Caco-2 (cell line): Measurements from ENCODE around the gene ARSK. TPM values are rescaled to one million over a fixed set of nuclear protein-coding genes. Genes with fewer than 3 reads are reported as not detected.

Experiments
- BruUV-seq: library from RNA; stranded (reverse); fragments of 400-500 nt; replicated peaks from 2 replicates; lab custom pipeline; 2021; lab: Mats Ljungman, UMichigan
- CTCF ChIA-PET: fragments of 300-600 bp; sonication (Branson Sonifier 250); formaldehyde crosslinking; loops from one replicate; lab custom pipeline; 2022; ENCODE audit warnings: antibody characterized with exemption; lab: Charles Lee
- POLR2A ChIA-PET: fragments of 300-600 bp; sonication (Branson Sonifier 250); formaldehyde crosslinking; loops from one replicate; lab custom pipeline; 2022; ENCODE audit warnings: antibody characterized with exemption; lab: Charles Lee
- DNase-seq, 2 experiments: peaks; one replicate each; pipeline versions ENCODE4 v3.0.0 to v3.0.0-alpha.2; 2020 to 2022
- H3K27me3 ChIP-seq: replicated peaks from 2 replicates; pipeline ENCODE4 v1.6.0; 2011; ENCODE audit warnings: low read length; ENCODE audit not compliant: control insufficient read depth, insufficient read depth
- H3K36me3 ChIP-seq: 2 replicates; pipeline ENCODE4 v1.5.1; 2011; ENCODE audit warnings: low read length; ENCODE audit not compliant: control insufficient read depth, insufficient read depth
- H3K4me1 ChIP-seq: fragments of 250-450 bp; sonication (Bioruptor Pico); 2 replicates; pipeline ENCODE4 v1.5.1; 2020; ENCODE audit warnings: mild to moderate bottlenecking
- H3K4me3 ChIP-seq: 2 replicates; pipeline ENCODE4 v1.5.1; 2011; ENCODE audit warnings: low read depth, mild to moderate bottlenecking, control low read depth, low read length
- H3K9me3 ChIP-seq: fragments of 250-450 bp; sonication (Bioruptor Pico); 2 replicates; pipeline ENCODE4 v1.5.1; 2020; ENCODE audit warnings: mild to moderate bottlenecking, moderate library complexity
- H3K27ac Mint-ChIP-seq: one replicate; pipeline ENCODE4 v1.8.0; 2022; ENCODE audit warnings: mixed read lengths; ENCODE audit not compliant: unreplicated experiment
- H3K27me3 Mint-ChIP-seq: one replicate; pipeline ENCODE4 v1.8.0; 2022; ENCODE audit warnings: mixed read lengths; ENCODE audit not compliant: insufficient read depth, unreplicated experiment
- H3K36me3 Mint-ChIP-seq: one replicate; pipeline ENCODE4 v1.8.0; 2022; ENCODE audit warnings: mild to moderate bottlenecking, mixed read lengths; ENCODE audit not compliant: insufficient read depth, unreplicated experiment
- H3K4me1 Mint-ChIP-seq: one replicate; pipeline ENCODE4 v1.8.0; 2022; ENCODE audit warnings: low read depth, mixed read lengths; ENCODE audit not compliant: unreplicated experiment
- H3K4me3 Mint-ChIP-seq: one replicate; pipeline ENCODE4 v1.8.0; 2022; ENCODE audit warnings: mild to moderate bottlenecking, moderate library complexity, mixed read lengths; ENCODE audit not compliant: unreplicated experiment
- H3K9me3 Mint-ChIP-seq: one replicate; pipeline ENCODE4 v1.8.0; 2022; ENCODE audit warnings: mixed read lengths; ENCODE audit not compliant: unreplicated experiment
- intact Hi-C: fragments of 100-400 bp; cut with micrococcal nuclease; formaldehyde crosslinking; loops from one replicate; pipeline ENCODE4 v1.10.0; 2022; ENCODE audit not compliant: unreplicated experiment
- total RNA-seq: library from RNA; stranded (reverse); gene quantifications from 2 replicates; pipeline ENCODE4 v1.2.3, GENCODE V29; 2022
- TF ChIP-seq, protein P1 (sequence below), 2 experiments: fragments of 200-600 bp in 1 of 2; IDR thresholded peaks; 1 replicate in 1 of 2; 2 replicates in 1 of 2; pipeline versions ENCODE4 v1.5.1 to v1.8.0; 2011 to 2022; ENCODE audit warnings: antibody characterized with exemption in 1 of 2, control low read depth in 1 of 2, inconsistent platforms in 1 of 2, low read depth in 1 of 2, low read length in 1 of 2, mild to moderate bottlenecking in 1 of 2, moderate library complexity in 1 of 2; ENCODE audit not compliant: insufficient read depth in 1 of 2, severe bottlenecking in 1 of 2, unreplicated experiment in 1 of 2

The ARSK gene
- total RNA-seq, 1 experiment from 2014 or later, result 5.0 TPM

DNA sequence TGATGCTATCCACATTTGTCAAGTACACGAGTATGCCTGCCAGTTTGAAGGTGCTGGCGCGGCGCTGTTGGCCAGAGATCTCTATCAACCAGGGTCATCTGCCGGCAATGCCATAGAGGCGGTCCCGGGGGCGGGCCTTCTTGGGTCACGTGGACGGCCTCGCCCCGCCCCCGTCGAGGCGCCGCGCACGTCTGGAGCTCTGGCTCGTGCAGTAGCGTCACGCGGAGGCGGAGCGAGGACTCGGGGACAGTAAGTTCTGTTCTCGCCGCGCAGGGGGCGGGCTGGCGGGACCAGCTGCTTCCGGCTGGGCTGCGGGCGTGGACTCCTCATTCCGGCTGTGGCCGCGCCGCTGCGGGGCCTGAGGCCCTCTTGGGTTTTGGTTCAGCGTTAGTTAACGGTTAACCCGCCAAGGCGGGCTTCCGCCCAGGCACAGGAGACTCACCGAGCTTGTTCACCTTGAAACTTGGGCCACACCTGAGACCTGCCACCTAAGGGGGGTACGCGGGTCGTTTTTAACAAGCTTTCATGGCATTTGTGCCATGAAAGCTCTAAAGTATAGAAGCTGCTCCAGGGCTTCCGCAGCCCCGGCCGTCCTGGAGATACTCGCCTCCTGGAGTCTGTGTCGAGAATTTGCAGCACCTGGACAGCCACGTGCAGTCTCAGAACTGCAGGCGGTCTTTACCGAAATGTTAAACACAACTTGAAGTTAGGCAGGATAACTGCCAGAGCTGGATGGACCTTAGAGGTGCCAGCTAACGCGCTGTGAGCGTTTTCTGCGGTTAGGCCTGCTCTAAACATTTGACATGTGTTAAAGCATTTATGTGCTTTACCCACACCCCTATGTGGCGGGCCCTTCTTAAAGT, 91.9 kb downstream of the ARSK start, which contains the start of gene RFESD:
RFESD (plus strand) TSS at position 209 of the 863 bp plus-strand sequence. CDS start 5,495 bp downstream, outside the sequence.
- H3K27me3 Mint-ChIP-seq, result no peaks in the 10 kb centered on the region
- TSS peak; percentile 92 for BruUV-seq

DNA sequence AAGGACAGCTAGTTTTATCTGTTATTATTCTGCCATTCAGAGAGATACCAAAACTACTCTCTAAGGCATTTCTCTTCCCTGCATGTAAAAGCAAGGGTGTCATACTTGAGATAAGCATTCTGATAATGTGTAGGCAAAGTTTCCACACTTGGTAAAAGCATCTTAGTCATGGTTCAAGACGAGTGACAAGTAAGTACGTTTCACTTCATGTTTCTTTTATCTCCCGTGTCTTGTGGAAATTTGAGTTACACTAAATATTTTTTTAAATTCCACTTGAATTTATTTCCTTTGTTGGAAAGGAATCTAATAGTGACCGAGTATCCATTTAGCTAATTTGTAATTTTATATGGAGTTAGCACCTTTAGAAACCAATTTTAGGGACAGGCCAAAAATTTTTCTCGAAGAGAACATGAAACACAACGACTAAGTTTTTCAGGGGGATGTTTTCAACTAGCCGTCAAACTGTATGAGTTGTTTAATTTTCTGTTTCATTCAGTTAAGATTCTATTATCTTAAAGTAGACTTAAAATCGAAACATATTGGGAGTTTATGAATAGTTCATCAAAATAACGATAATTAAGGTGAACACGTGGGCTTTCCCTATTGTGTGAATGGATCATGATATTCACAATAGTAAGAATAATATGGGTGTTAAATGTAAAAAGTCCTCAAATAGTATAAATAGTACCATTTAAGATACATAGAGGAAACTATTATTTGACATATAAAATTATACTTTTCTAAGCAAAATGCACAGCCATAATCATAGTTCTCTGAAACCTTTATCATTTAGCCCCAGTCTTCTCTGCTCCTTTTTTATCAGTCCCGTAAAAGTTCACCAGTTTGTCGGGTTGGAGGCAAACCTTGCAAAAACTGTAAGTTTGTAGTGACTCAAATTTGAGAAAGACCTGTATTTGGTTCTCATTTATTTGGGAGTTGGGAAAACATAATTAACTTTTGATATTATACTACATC, 93.3 kb downstream of the ARSK start:
- no peaks in the 10 kb centered on the region for H3K36me3 ChIP-seq
- ChIA-PET CTCF (no interaction called here), POLR2A (no interaction called here)
- H3K4me3 ChIP-seq, result peak overlapping the region; percentile 27
- Mint-ChIP-seq H3K27ac (no peak overlapping the region), H3K9me3 (no peaks in the 10 kb centered on the region), H3K27me3 (no peaks in the 10 kb centered on the region), H3K36me3 (peaks cover 7% of the 10 kb centered on the region), H3K4me3 (peak overlapping the region; percentile 82), H3K4me1 (peaks cover 7% of the 10 kb centered on the region)
- no peaks in the 10 kb centered on the region for H3K9me3 ChIP-seq
- H3K27me3 ChIP-seq, result no peaks in the 10 kb centered on the region
- peaks cover 8% of the 10 kb centered on the region; the same call in 1 of the 2 replicates for H3K4me1 ChIP-seq
- BruUV-seq, result no TSS peak
- TF ChIP-seq, protein P1, sequence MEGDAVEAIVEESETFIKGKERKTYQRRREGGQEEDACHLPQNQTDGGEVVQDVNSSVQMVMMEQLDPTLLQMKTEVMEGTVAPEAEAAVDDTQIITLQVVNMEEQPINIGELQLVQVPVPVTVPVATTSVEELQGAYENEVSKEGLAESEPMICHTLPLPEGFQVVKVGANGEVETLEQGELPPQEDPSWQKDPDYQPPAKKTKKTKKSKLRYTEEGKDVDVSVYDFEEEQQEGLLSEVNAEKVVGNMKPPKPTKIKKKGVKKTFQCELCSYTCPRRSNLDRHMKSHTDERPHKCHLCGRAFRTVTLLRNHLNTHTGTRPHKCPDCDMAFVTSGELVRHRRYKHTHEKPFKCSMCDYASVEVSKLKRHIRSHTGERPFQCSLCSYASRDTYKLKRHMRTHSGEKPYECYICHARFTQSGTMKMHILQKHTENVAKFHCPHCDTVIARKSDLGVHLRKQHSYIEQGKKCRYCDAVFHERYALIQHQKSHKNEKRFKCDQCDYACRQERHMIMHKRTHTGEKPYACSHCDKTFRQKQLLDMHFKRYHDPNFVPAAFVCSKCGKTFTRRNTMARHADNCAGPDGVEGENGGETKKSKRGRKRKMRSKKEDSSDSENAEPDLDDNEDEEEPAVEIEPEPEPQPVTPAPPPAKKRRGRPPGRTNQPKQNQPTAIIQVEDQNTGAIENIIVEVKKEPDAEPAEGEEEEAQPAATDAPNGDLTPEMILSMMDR (IDR thresholded peaks at IDR 0.05; ENCODE audit: insufficient read depth in 1 of 2, low read depth in 1 of 2, low read length in 1 of 2, severe bottlenecking in 1 of 2, unreplicated experiment in 1 of 2), result no peak
- intact Hi-C loops, result loop anchor here (1.0 to 5.0 kb wide), 2 partner anchors 64 to 689 kb away; no protein-coding TSS in a partner anchor
- DNase-seq, result no peak

More for the DNA sequence above, 91.9 kb downstream of the ARSK start, which contains the start of gene RFESD:
- intact Hi-C loops, result loop anchor here (1.0 to 5.0 kb wide), 4 partner anchors 66 to 691 kb away; partner anchors contain the start of gene RHOBTB3
- H3K36me3 ChIP-seq, result no peaks in the 10 kb centered on the region
- POLR2A ChIA-PET, result interaction anchor here (0.6 to 1.7 kb wide), 12 partner anchors 9 to 340 kb away, joined by 3 to 41 read pairs (median 4); partner anchors contain the start of genes ARSK, RHOBTB3 and SKIC3
- no peaks in the 10 kb centered on the region for H3K9me3 ChIP-seq
- TF ChIP-seq, protein P1 (IDR thresholded peaks at IDR 0.05; ENCODE audit: insufficient read depth in 1 of 2, low read depth in 1 of 2, low read length in 1 of 2, severe bottlenecking in 1 of 2, unreplicated experiment in 1 of 2), result peak; percentile 12 to 45
- peak; percentile 99 for DNase-seq
- H3K4me3 ChIP-seq, result peak within 1 kb of the TSS; percentile 27
- no peaks in the 10 kb centered on the region for H3K27me3 ChIP-seq
- CTCF ChIA-PET, result interaction anchor here (0.7 to 1.4 kb wide), 17 partner anchors 9 to 285 kb away, joined by 3 to 22 read pairs (median 3); partner anchors contain the start of genes ARSK, RHOBTB3 and SKIC3
- Mint-ChIP-seq H3K9me3 (no peaks in the 10 kb centered on the region), H3K4me1 (peaks cover 7% of the 10 kb centered on the region), H3K4me3 (peak within 1 kb of the TSS; percentile 82), H3K36me3 (peaks cover 7% of the 10 kb centered on the region), H3K27ac (peak within 1 kb of the TSS; percentile 89)
- H3K4me1 ChIP-seq, result peaks cover 8% of the 10 kb centered on the region; the same call in 1 of the 2 replicates
